OCI-LY1 (cell line): ENCODE measurements around the gene NEGR1.

Source experiments
- CTCF ChIP-seq: fragments of 200-600 bp; sonication (generic), shearing (Covaris generic); IDR thresholded peaks from 2 replicates; pipeline ENCODE4 v1.5.1; 2017; ENCODE audit warnings: mild to moderate bottlenecking, antibody characterized with exemption, low read length, moderate library complexity, mixed read lengths
- EZH2 ChIP-seq: fragments of 200-600 bp; sonication (generic), shearing (Covaris generic); IDR thresholded peaks from 2 replicates; pipeline ENCODE4 v1.8.0; 2017; ENCODE audit warnings: borderline replicate concordance, mixed run types, mild to moderate bottlenecking, antibody characterized with exemption, low read length, moderate library complexity, mixed read lengths

GRCh38 chr1:71986160-71986559 lies 296.2 kb downstream of the NEGR1 start:
- TF ChIP-seq CTCF (no peak), EZH2 (no peak)
